HG03558 (cell line): ENCODE measurements around the gene ETS2.
"Not testable (repeated sequence)": the region's sequence is repeated elsewhere in the genome, so short reads cannot be mapped to it uniquely, and the experiment has no call there.

Source experiments
- ATAC-seq: cut with Tn5 transposase; IDR thresholded peaks from one replicate; pipeline ENCODE4 v1.9.1; 2021; ENCODE audit warnings: moderate number of reproducible peaks; ENCODE audit not compliant: unreplicated experiment; ENCODE audit errors: extremely low read depth

The ETS2 gene

DNA sequence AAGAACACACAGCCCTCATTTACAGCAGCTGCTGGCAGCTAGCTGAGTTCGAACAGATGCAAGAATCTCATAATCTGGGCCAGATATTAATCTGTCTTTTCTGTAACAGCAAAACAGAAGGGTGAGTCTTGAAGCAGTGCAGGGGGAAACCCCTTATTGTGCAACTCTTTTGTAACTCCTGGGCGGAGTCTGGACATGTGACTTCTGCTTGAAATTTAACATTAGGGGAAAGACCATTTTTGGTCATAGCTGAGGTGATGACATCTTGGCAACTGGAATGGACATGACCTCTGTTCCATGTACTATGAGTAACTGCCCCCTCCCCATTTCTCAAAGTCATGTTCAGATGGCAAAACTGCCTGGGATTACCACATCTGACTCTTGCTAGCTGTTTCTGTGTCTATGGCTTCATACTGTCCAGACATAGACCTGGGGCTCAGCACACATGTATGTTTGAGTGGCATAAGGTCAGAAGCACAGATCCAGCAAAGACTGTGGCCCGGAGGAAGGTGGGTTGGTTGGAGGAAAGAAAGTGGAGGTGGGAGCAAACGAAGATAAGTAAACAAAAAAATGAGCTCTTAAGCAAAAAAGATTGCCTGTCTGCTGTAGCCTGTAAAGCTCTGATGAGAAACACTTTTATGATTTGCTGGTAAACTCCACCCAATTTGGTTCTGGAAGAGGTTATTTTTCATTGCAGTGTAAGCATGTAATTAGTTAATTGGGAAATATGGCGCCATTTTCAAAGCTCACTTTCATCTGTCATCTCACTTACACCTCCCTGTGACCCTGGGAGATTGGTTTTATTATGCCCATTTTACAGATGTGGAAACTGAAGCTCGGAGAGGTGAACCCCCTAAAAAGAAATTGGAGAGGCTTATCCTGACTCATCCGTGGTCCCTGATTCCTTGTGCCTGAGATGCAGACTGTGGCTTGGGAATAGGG is 26.1 kb downstream of the ETS2 start:
- ATAC-seq: peak; percentile 81

DNA sequence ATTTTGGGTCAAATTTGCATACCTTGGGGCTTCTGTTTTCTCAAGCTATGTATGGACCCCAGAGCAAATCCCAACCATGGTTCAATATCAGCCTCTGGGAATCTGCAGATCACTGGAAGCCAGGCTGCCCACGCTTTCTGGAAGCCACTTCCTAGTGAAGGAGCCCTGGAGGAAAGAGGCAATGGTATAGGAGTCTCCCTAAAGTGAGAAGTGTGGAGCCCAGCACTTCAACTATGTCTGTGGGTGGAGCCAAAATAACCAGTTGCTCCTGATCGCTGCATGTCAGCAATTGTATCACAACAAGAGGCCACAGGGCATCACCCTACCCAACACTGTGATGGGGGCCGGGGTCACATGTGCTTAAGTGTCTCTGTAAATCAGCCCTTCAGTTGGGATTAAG is 26.9 kb downstream of the ETS2 start:
- no peak for ATAC-seq

DNA sequence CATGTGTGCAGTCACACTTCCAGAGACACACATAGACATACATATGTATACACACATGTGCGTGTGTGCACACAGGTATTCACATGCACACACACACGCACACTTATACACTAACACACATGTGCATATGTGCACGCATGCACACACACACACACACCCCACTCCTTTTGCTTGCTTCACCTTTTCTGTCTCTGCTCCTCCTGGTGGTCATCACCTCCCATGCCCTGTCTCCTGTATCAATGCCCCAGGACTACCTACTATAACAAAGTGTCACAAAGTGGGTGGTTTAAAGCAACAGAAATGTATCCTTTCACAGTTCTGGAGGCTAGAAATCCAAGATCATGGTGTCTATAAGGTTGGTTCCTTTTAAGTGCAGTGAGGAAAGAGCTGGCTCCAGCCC is 27.4 kb downstream of the ETS2 start:
- ATAC-seq: no peak

DNA sequence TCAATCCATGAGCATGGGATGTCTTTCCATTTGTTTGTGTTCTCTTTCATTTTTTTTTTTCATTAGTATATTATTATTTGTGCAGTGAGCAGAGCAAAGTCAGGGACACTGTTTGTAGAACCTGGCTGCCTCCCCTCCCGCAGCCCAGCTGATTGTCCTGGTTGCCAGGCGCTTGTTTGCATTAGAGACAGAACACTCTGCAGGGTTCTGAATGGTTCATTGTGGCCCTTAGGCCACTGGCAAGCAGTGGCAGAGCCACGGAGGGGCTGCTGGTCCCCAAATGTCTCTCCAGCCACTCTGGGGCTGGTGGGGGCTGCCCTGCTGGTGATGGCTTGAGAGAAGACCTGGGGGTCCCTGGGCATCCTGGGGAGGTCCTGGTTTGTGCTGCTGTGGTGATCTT is 29.0 kb downstream of the ETS2 start:
- ATAC-seq: no peak

DNA sequence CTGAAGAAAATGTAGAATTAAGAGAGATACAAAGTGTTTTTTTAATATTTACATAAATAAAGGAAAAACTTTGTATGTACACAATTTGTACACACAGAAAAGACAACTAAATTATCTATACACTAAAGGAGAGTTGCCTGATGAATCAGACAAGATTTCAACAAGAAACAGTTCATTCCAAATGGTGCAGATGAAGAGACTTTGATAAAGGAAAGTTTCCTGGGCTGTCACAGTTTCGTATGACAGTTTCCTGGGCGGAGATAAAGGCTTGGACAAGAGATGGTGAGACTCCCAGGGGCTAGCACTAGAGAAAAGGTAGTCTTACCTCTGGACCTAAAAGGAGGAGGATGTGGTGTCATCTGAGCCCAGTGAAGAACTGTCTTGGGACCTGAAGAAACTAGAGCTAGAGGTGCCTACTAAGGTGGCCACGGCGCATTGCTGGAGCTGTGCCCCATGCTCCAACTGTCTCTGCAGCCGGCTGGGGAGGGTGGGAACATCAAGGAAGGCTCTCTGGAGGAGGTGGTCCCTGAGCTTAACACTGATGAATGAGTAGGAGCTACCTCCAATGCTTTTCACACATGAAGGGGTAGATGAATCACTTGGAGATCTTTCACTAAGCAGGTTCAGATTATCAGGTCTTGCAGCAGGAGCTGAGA is 32.2 kb downstream of the ETS2 start:
- ATAC-seq: no peak

DNA sequence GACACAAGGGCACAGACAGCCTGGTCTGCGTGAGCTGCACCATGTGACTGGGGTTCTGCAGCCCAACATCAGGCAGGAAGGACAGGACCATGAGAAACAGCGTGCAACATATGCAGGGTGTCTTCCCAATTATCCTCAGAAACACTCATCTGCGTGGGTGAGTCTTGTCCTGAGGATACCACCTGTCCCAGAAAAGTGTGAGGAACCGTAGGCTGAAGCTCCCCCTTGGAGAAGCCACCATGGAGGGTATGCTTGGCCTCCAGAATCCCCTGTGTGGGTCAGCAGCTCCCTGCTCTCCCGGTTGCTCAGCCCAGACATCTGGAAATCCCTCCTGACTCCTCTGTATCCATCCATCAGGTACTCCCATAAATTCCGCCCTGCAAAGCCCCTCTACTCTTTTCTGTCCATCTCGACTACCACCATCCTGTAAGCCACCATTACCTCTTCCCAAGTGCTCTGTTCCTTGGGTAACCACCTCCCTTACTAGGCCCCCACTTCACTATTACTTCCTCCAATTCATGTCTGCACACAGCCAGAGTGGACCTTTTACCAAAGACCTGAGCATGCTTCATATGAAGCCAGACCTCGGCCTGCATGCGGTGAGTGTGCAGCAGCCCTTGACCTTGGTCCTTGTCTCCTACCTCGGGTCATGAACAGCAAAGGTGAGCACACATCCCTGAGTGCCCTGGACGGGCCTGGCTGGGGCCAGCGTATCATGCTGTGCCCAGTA is 33.0 kb downstream of the ETS2 start:
- no peak for ATAC-seq

DNA sequence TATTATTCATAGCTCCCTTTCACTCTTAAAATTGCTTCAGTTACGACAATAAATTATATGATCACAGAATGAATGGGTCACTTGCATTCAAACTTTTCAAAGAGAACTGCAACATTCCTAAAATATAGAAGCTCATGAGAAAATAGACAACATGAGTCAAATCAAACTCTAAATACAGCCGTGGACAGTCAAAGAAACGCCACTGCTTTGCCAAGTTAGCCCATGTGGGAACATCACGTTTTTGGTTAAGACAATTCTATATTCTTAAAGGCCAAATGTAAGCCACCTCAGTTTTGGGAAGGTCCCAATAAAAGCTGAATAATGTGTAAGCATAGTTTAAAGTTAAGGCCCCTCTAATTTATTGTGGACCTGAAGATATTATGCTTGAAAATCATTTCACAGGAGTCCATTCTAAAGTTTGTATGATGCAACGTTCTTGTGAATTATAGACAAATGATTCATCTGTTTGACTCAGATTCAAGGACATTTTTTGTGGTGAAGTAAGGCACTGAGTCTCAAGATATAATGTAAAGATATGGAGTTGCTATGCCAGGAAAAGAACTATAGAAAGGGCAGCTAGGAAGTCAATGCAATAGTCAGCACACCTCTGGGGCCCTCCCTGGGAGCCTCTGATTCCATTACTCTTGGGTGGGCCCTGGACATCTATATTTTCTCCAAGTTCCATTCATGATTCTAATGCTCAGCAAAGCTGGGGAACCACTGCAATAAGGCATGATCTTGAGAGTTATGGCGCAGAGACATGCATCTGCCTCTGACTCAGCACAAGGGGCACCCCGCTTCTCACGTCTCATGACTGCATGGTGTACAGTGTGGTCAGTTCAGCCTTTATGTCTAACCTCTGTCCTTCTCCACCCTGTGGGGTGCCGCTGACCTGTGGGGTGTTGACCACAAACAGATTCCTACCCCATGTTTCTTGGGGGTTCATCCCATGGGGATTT is 33.9 kb downstream of the ETS2 start:
- no peak for ATAC-seq

DNA sequence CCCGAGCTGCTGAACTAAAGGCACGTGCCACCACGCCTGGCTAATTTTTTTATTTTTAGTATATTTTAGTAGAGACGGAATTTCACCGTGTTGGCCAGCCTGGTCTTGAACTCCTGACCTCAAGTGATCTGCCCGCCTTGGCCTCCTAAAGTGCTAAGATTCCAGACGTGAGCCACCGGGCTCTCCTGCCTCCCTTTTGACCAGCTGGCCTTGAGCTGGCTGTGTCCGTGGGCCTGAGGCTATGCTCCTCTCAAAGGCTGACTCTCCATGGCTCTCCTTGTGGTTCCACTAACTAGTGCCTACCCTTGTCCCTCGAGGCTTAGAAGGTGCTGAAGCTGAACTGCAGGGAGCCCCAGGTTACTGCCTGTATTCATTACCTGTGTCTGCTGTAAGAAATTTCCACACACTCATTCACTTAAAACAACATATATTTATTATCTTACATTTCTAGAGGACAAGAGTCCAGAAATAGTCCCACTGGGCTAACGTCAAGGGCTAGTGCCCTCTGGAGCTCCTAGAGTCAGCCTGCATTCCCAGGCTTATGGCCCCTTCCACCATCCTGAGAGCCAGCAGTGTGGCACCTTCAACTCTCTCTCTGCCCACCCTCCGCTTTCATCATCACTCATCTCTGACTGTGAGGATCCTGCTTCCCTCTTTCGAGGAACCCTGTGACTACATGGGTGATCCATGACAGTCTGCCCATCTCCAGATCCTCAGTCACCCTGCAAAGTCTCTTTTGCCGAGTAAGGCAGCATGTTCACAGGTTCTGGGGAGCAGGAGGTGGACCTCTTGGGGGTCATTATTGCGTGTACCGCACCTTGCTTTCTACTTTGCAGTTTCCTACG is 34.9 kb downstream of the ETS2 start:
- ATAC-seq: no peak

DNA sequence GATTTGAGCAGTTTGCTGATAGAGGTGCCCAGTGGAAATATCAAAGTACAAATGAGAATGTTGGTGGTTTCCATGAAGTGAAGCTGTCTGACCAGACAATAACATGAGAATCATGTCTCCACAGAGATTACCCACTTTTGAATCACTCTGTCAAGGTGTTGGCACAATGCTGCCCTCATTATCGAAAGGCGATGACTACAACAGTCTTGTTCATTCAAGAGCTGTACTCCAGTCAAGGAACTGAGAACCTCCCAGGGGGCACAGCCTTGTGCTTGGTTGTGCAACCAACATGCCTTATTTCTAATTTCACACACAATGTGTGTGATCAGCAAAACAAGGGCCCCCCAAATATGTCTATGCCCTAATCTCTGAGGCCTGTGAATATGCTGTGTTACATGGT is 35.7 kb downstream of the ETS2 start:
- no peak for ATAC-seq

DNA sequence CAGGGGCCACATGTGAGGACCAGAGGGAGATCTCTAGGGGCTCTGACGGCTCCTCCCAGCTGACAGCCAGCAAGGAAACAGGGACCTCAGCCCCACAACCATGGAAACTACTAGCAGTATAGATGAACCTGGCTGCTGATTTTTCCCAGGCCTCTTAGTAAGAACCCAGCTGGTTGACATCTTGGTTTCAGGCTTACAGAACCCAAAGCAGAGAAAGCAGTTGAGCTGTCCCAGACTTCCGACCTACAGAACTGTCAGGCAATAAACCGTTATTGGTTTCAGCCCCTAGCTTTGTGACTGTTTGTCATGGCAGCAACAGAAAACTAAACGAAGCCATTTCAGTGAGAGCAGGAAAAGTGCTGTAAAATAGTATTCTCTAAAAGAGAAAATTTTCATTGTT is 36.4 kb downstream of the ETS2 start:
- no peak for ATAC-seq

DNA sequence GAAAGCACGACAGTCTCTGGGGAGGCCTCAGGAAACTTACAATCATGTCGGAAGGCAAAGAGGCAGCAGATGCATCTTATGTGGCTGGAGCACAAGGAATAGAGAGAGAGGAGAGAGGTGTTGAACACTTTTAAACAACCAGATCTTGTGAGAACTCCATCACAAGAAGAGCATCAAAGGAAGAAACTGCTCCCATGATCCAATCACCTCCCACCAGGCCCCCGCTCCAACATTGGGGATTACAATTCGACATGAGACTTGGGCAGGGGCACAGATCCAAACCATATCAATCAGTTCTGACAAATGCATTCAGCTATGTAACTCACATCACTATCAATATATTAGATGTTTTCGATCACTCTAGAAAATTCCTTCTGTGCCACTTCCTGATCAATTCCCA is 37.6 kb downstream of the ETS2 start:
- ATAC-seq: no peak

DNA sequence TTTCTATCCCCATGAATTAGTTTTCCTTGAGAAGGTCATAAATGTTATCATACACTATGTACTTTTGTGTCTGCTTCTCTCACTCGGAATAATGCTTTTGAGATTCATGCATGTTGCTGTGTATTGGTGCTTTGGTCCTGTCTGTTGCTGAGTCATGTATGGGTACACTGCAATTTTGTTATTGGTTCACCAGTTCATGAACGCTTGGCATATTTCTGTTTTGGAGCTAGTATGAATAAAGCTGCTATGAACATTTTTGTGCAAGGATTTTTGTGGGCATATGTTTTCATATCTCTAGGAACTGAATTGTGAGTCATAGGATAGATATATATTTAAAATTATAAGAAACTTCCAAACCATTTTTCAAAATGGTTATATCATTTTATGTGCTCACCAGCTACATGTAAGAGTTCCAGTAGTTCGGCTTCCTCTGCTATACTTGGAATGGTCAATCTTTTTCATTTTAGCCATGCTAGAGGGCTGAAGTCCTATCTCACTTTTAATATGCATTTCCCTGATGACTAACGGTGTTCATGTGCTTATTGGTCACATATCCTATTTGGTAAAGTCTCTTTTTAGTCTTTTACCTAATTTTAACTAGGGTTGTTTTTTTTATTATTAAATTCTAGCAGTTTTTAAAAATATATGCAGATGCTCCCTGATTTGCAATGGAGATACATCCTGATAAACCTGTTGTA is 38.2 kb downstream of the ETS2 start:
- ATAC-seq: no peak

DNA sequence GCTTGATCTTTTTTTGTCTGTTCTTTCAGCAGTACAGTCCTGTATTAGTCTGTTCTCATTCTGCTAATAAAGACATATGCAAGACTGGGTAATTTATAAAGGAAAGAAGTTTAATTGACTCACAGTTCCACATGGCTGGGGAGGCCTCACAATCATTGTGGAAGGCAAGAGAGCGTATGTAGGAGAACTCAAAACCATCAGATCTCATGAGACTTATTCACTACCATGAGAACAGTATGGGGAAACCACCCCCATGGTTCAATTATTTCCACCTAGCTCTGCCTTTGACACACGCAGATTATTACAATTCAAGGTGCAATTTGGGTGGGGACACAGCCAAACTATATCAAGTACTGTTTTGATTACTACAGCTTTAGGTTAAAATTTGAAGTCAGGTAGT is 39.6 kb downstream of the ETS2 start:
- not testable (repeated sequence) for ATAC-seq

DNA sequence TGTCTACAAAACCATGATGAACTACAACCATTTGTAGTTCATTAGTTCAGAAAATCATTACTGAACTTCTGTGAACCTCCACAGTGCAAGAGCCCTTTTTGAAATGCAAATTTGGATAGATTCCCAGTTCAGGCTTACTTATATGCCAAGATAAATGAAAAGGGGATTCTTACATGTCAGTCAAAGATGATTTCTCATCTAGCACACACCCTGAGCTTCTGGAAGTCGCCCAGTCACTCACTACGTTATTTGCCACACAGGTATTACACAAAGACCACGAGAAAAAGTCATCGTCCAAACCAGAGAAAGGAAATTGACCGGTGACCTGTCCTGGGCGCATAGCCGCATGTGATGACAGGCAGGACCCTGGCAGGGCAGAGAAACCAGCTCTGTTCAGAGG is 41.8 kb downstream of the ETS2 start:
- ATAC-seq: no peak

DNA sequence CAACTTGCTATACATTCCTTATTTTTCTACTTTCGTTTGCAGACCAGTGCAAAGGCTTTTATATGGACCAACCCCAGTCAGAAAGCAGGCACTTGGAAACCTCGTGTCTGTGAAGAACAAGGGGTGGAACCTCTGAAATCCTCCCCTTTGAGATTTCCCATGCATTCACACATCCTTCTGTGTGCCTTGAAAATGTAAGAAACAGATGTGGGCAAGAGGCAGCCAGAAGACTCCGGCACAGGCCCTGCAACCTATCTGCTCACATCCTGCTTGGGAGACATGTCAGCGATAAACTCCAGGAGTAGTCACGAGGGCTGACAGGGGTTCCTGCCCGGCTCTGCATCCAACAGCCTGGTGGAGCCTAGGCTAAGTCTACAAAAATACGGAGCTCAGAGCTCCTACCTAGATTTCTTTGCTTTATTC is 42.5 kb downstream of the ETS2 start:
- no peak for ATAC-seq

DNA sequence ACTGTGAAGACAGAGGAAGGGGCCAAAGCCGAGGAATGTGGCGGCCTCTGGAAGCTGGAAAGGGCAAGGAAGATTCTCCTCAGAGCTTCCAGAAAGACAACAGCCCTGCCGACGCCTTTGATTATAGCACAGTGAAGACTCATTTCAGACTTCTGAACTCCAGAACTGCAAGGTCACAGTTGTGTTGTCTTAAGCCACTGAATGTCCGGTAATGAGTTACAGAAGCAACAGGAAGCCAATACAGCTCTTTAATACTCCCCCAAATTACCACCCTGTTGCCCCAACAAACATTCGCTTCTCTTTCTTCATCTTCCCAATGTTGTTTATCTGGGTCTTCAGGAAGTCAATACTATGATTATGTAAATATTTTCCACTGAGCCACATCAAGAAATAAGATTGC is 44.0 kb downstream of the ETS2 start:
- no peak for ATAC-seq

DNA sequence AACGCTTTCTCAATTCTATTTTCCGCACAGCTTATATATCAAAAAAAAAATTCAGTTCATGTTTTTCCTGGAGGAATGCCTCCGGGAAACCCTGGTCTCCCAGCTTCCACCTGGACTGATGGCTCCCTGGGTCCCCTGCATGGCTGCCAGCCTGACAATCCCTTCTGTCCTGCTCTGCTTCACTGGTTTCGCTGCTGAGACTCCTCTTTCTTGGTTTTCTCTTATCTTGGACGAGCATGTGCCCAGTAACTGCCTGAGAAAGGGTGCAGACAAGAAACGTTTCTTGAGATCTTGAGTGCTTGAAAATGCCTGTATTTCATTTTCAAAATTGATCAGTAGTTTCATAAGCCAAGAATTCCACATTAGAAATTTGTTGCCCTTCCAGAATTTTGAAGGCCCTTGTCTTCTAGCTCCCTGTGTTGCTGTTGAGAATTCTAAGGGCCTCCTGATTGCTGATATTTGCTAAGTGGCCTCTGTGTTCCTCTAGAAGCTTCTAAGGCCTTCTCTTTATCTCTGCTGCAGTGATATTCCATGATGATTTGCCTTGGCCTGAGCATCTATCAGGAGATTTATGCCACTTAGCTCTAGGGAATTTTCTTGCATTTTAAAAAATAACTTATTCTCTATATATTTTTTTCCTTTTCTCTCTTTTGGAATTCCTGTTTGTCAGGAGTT is 44.7 kb downstream of the ETS2 start:
- ATAC-seq: no peak

DNA sequence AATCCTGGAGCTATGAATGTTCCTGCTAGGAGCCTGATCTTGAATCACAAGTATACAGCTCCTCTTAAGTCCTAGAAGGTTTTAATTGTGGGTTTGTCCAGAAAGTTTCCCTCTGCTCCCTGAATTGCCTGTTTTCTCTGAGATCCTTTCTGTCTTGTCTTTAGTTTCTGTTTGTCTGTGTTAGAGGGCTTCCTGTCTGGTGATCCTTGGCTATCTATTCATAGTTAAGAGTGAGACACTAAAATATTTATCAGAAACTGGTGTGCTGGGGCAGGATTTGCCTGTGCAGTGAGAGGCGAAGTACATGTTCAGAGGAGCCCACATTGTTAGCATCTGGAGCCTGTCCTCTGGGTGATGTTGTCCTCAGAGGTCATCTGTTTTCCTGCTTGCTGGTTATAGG is 45.4 kb downstream of the ETS2 start:
- no peak for ATAC-seq
